Panc1 (cell line): ENCODE data around the gene TAGLN2.

Source experiments
- CTCF ChIP-seq: fragments of 450-650 bp; IDR thresholded peaks from 2 replicates; pipeline ENCODE4 v1.5.1; 2017; ENCODE audit warnings: mild to moderate bottlenecking
- POLR2AphosphoS5 ChIP-seq: IDR thresholded peaks from 2 replicates; pipeline ENCODE4 v1.6.1; 2012; ENCODE audit warnings: mild to moderate bottlenecking, low read depth, low read length, moderate library complexity

GRCh38 chr1:159881622-159882526 is 43.4 kb downstream of the TAGLN2 start:
- TF ChIP-seq CTCF (no peak), POLR2AphosphoS5 (no peak)
